GM18873 (cell line): ENCODE measurements around the gene CA4.
"Not testable (repeated sequence)": the region's sequence is repeated elsewhere in the genome, so short reads cannot be mapped to it uniquely, and the experiment has no call there.

Experiments
- ATAC-seq: cut with Tn5 transposase; IDR thresholded peaks from one replicate; pipeline ENCODE4 v1.9.1; 2021; ENCODE audit warnings: mild to moderate bottlenecking, moderate library complexity, moderate number of reproducible peaks; ENCODE audit not compliant: unreplicated experiment, low FRiP score

The CA4 gene

GRCh38 chr17:60149691-60150582 is at the start of gene CA4:
Gene CA4, plus strand, starts transcription at chr17:60149973. Its CDS starts 62 bp downstream, at chr17:60150035.
- ATAC-seq = no peak

GRCh38 chr17:60100577-60100976 is 49.2 kb upstream of the CA4 start:
- not testable (repeated sequence) for ATAC-seq

- not testable (repeated sequence) for ATAC-seq
These were observed 47.6 kb upstream of the CA4 start for GRCh38 chr17:60102015-60102631.

- ATAC-seq = no peak
These were observed 47.1 kb upstream of the CA4 start for GRCh38 chr17:60102632-60103096.

GRCh38 chr17:60103957-60104356 is 45.8 kb upstream of the CA4 start:
- no peak for ATAC-seq

- no peak for ATAC-seq
These were observed 43.3 kb upstream of the CA4 start for GRCh38 chr17:60106340-60107059.

GRCh38 chr17:60107526-60108257 is 42.1 kb upstream of the CA4 start:
- no peak for ATAC-seq

GRCh38 chr17:60108309-60108708 is 41.5 kb upstream of the CA4 start:
- ATAC-seq = not testable (repeated sequence)

GRCh38 chr17:60108712-60109111 is 41.1 kb upstream of the CA4 start:
- ATAC-seq = no peak

GRCh38 chr17:60109161-60109560 is 40.6 kb upstream of the CA4 start:
- ATAC-seq = no peak

GRCh38 chr17:60110586-60110985 is 39.2 kb upstream of the CA4 start:
- no peak for ATAC-seq

- not testable (repeated sequence) for ATAC-seq
These were observed 38.1 kb upstream of the CA4 start for GRCh38 chr17:60111661-60112060.

GRCh38 chr17:60115364-60115763 is 34.4 kb upstream of the CA4 start:
- not testable (repeated sequence) for ATAC-seq

GRCh38 chr17:60116196-60116595 is 33.6 kb upstream of the CA4 start:
- not testable (repeated sequence) for ATAC-seq

- not testable (repeated sequence) for ATAC-seq
These were observed 30.6 kb upstream of the CA4 start for GRCh38 chr17:60119162-60119561.

- not testable (repeated sequence) for ATAC-seq
These were observed 29.7 kb upstream of the CA4 start for GRCh38 chr17:60119807-60120748.

- ATAC-seq = no peak
These were observed 22.4 kb upstream of the CA4 start for GRCh38 chr17:60127068-60128064.
